GM18520 (cell line): Measurements from ENCODE around the gene BEND3.
"Not testable (repeated sequence)": the region's sequence is repeated elsewhere in the genome, so short reads cannot be mapped to it uniquely, and the experiment has no call there.

Experiments used
- ATAC-seq: cut with Tn5 transposase; IDR thresholded peaks from one replicate; pipeline ENCODE4 v1.9.1; 2021; ENCODE audit not compliant: unreplicated experiment

The BEND3 gene

DNA sequence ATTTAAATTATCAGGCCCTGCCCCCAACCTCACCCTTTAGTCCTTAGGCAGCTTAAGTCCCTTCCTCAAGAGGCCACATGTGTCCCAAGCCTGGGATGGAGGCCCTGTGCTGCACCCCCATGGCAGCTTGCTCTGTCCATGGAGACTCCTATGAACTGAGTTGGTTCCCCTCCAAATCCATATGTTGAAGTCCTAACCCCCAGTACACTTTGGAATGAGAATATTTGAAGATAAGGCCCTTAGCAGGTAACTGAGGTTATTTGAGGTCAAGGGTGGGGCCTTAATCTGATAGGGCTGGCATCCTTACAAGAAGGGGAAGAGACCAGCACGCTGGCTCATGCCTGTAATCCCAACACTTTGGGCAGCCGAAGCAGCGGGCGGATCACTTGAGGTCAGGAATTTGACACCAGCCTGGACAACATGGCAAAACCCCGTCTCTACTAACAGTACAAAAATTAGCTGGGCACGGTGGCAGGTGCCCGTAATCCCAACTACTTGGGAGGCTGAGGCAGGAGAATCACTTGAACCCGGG, 6.7 kb upstream of the BEND3 start:
- no peak for ATAC-seq

DNA sequence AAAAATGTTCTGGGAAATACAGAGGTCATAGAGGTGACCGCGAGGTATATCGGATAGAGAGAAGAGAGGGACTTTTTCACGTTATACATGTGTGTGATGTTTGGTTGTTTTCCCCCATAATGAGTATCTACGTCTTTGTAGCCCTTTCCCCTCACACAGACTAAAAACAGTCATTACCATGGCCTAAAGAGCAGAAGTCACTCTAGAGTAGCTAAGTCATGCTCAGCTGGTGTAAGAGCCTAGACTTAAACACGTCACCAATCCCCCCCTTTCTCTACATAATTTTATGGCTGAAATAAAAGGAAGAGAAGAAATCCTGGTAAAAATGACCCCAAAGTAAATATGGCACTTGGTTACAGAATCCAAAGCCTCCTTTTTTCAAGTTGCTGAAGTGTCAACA, 6.0 kb upstream of the BEND3 start:
- no peak for ATAC-seq

DNA sequence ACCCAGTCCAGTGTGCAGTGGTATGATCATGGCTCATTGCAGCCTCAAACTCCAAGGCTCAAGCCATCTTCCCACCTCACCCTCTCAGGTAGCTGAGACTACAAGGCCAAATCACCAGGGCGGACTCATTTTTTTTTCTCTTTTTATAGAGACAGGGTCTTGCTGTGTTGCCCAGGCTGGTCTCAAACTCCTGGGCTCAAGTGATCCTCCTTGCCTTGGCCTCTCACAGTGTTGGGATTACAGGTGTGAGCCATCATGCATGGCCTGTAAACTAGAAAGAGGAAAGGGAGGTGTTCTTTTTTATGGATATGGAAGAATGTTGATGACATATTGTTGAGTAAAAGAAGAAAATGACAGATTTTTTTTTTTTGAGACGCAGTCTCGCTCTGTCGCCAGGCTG, 5.1 kb upstream of the BEND3 start:
- ATAC-seq: no peak

- no peak for ATAC-seq
Observed at GRCh38 chr6:107118976-107119375, 3.7 kb upstream of the BEND3 start.

- ATAC-seq: not testable (repeated sequence)
Observed at GRCh38 chr6:107118540-107118939, 3.2 kb upstream of the BEND3 start.

DNA sequence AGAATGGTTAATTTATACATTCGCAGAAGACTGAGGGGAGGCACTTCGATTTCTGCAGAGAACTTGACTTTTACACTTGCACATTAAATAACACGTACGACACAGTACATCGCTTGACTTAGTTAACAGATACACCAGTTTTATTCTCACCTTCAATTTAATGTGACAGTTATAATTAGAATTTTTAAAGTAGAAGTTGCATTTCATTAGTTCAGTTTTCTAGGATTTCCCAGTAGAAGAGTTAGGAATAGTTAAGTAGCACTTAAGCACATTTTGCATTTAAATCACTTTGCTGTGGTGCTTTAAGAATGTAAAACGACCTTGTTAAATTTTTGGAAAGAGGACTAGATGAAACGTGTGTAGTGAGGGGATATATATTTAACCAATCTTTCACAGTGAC, 1.6 kb upstream of the BEND3 start:
- ATAC-seq: no peak

DNA sequence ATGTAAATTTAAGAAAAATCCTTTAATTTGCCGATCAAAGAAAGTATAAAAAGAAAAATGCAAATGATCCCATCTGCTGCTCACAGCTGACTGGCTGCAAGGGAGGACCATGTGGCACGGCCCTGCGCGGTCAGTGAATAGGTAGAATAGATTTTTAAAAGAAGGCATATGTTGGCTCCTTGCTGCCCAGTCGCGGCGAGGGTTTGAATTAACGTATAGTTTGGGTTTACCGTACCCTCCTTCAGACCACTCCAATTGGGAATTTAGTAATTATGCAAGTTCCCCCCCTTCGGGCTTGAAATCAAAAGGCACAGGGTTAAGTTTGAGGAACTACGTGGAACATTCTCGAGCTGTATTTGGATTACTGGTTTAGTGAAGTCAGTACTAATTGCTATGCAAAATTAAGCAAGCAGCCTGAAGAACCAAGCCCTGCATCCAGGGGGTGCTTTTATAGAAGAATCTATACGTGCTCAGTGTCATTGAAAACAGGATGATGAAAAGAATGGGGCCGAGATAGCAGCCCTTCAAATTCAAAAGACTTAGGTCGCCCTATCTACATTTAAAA, 1.1 kb upstream of the BEND3 start:
- no peak for ATAC-seq

- ATAC-seq: no peak
Observed at GRCh38 chr6:107115695-107116327, 496 bp upstream of the BEND3 start.

DNA sequence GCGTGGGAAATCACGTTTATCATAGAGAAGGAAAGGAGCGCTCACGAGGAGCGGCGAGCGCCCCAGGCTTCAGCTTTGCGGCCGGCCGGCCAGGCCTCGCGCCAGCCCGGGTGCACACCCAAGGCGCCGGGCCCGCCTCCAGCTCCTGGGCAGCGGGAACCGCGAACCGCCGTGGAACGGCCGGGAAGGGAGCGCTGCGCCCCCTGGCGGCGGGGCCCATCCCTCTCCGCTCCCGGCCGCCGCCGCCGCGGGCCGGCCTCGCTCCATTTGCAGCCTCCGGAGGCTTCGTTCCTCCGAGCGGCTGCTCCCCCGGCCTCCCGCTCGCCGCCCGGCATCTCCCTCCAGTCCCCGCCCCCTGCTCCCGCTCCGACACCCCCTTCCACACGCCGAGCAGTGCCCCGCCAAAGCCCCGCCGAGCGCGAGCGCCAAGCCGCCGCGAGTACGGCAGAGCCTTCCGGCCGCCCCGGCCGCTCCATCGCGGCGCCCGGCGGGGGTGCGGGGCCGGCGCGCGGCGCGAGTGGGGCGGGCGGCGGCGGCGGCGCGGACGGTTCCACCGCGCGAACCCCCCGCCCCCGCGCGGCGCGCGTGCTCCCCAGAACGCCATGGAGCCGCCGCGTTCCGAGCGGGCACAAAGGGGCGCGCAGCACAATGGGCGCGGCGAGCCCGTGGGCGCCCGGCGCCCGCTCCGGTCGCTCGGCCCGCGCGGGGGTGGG, 946 bp downstream of the BEND3 start:
- ATAC-seq: peak; percentile 54

DNA sequence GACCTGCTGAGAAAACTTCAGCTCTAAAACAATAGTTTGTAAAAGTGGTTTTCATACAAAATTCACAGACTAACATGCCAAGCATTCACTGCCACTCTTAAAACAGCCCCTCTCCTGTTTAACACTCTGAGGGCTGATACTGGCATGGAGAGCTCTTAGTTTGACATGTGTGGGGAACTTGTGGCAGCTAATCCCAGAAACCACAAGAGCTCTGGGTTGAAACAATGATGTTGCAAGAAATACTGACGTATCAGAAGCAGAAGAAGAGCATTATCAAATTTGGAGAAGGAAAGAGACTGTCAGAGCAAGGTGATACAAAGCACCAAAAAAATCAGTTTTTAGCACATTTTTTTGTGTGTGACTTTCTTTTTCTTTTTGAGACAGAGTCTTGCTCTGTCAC, 5.1 kb downstream of the BEND3 start:
- no peak for ATAC-seq

DNA sequence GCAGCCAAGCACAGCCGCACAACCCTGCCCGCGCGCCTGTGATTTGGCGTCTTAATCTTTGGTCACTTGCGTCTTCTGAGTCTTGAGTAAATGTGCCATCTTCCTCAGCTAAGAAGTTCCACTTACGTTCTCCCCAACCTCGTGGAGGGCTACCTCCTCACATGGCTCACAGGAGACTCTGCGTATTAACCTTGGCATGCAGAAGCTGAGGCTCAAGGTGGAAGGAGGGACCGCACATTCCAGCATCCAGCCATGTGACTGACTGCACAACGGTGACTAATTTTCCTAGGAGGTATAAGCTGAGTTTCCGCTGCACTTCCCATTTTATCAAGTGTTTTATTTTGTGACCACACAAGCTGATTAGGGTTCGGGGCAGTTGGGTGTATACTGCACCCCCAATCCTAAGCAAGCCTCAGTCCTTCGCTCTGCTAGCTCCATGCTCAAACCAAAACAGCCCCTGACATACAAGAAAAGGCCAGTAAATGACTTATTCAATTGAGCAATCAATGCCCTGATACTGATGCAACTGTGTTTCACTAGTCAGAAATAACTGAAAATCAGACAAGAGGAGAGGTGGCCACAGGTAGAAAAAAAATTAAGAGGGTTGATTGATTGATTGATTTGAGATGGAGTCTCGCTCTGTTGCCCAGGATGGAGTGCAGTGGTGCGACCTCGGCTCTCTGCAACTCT, 7.0 kb downstream of the BEND3 start:
- ATAC-seq: no peak

GRCh38 chr6:107107791-107108190, 7.5 kb downstream of the BEND3 start:
- no peak for ATAC-seq

GRCh38 chr6:107106165-107106564, 9.2 kb downstream of the BEND3 start:
- no peak for ATAC-seq

GRCh38 chr6:107105511-107106116, 9.7 kb downstream of the BEND3 start:
- no peak for ATAC-seq

GRCh38 chr6:107103082-107103481, 12.2 kb downstream of the BEND3 start:
- no peak for ATAC-seq

GRCh38 chr6:107102414-107102805, 12.9 kb downstream of the BEND3 start:
- ATAC-seq: no peak

- ATAC-seq: no peak
Observed at GRCh38 chr6:107101686-107102413, 13.5 kb downstream of the BEND3 start.

DNA sequence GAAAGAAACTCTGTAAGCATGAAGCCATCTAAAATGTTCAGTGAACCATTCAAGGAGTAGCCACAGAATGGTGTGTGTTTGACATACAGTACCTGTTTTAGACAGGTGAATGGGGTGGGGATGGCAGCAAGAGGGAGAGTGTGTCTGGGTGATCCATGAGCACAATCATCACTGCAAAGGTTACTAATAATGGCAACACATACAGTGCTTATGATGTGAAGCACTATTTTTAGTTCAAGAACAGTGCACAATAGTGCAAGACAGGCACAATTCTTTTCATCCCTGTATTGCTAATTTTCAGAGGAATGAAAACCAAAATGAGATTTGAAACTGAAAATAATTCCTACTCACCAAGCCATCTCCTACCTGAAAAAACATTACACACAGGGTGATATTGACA, 14.1 kb downstream of the BEND3 start:
- ATAC-seq: no peak

- ATAC-seq: no peak
Observed at GRCh38 chr6:107098436-107099307, 16.6 kb downstream of the BEND3 start.

GRCh38 chr6:107084459-107084858, 30.9 kb downstream of the BEND3 start:
- not testable (repeated sequence) for ATAC-seq
